H54 (cell line): ENCODE measurements around the gene CHRDL2.
"Not testable (repeated sequence)": the region's sequence is repeated elsewhere in the genome, so short reads cannot be mapped to it uniquely, and the experiment has no call there.

Source experiments
- DNase-seq: peaks from one replicate; pipeline ENCODE4 v3.0.0; 2011; ENCODE audit warnings: low spot score, mixed read lengths; ENCODE audit not compliant: insufficient read length
- FAIRE-seq: peaks from 3 replicates; lab custom pipeline; 2011; peaks lifted over from hg19 to GRCh38; lab: Jason Lieb, UNC
- POLR2A ChIP-seq: IDR thresholded peaks from 2 replicates; pipeline ENCODE4 v1.6.1; 2011; ENCODE audit warnings: low read depth, mild to moderate bottlenecking, low read length

Gene CHRDL2, protein sequence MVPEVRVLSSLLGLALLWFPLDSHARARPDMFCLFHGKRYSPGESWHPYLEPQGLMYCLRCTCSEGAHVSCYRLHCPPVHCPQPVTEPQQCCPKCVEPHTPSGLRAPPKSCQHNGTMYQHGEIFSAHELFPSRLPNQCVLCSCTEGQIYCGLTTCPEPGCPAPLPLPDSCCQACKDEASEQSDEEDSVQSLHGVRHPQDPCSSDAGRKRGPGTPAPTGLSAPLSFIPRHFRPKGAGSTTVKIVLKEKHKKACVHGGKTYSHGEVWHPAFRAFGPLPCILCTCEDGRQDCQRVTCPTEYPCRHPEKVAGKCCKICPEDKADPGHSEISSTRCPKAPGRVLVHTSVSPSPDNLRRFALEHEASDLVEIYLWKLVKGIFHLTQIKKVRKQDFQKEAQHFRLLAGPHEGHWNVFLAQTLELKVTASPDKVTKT

DNA sequence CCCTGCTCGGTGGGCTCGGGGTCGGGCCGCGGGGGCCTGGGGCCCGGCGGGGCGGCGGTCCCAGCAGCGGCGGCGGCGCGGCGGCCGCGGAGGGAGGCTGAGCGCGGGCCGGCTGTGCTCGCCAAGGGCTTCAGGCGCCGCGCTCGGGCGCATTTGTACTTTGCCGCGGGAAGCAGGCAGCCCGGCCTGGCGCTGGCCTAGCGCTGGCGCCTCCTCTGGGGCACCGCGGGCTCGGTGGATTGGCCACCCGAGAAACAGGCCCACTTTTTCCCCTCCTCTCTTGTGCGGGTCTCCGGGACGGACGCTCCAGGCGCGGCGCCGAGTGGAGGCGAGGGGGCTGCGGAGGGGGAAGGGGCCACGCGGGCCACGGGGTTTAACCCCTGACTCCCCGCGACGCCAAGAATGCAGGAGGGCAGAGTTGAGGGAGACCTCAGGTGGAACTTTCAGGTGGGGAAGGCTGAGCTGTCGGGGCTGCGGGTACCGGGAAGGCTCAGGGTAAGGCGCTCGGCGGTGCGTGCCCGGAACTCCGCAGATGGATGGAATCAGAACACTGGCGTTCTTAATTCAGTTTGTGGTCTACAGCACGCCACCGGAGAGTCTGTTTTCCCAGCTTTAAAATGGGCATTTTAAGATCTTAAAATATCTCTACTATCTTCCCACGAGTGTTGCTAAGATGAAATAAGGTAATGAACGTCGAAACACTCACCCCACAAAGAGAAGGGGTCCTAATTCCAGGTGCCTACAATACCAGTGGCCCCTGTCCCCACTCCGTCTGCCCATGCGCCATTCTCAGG lies at the start of gene CHRDL2:
Gene CHRDL2, minus strand, starts transcription at position 126 of the 794 bp plus-strand sequence. CDS start 538 bp downstream, outside the sequence.
- no peak for FAIRE-seq
- no peak for DNase-seq

GRCh38 chr11:74780248-74781005 lies 49.2 kb upstream of the CHRDL2 start:
- no peak for FAIRE-seq

More for the DNA sequence above, at the start of gene CHRDL2:
- no peak for TF ChIP-seq POLR2A

GRCh38 chr11:74778581-74778980 lies 47.4 kb upstream of the CHRDL2 start:
- DNase-seq (no peak), FAIRE-seq (no peak)
- TF ChIP-seq POLR2A, result no peak

More at GRCh38 chr11:74780248-74781005, 49.2 kb upstream of the CHRDL2 start:
- no peak for DNase-seq
- TF ChIP-seq POLR2A, result no peak

- no peak for FAIRE-seq
- no peak for DNase-seq
- no peak for TF ChIP-seq POLR2A
Measured at GRCh38 chr11:74777877-74778276, 46.7 kb upstream of the CHRDL2 start.

DNA sequence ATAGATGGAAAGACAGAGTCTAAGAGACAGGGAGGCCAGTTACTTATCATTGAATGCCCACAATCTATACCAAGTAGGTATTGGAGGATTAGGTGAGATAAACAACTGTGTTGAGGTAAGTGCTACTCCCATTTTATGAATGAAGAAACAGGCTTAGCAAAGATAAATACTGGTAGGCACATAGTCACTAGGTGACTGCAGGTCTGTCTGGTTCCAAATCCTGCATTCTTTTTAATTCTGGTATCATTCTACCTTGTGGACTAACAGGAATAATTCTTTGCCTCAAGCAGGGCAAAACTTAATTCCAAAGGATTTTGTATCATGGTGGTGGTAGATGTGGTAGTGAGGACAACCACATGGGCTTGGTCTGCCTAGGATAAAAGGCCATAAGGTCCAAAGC lies 45.8 kb upstream of the CHRDL2 start:
- no peak for TF ChIP-seq POLR2A
- no peak for FAIRE-seq
- no peak for DNase-seq

DNA sequence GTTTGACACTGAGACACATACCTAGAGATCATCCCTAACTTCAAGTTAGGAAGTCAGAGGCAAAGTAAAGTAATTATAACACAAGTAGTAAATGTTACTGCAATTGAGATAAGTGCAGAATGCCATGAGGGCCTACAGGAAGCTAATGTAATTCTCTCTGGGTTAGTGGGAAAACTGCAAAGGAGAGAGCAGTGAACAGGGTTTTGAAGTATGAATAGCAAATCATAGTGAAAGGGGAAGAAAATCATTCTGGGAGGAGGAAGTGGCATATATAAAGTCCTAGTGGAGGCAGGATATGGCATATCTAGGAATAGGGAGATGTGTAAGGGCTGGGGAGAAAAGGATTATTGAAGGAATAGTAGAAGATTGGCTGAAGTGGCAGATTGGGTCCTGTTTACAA lies 45.3 kb upstream of the CHRDL2 start:
- TF ChIP-seq POLR2A, result no peak
- FAIRE-seq (no peak), DNase-seq (no peak)

GRCh38 chr11:74775762-74776161 lies 44.5 kb upstream of the CHRDL2 start:
- DNase-seq (no peak), FAIRE-seq (no peak)
- no peak for TF ChIP-seq POLR2A

DNA sequence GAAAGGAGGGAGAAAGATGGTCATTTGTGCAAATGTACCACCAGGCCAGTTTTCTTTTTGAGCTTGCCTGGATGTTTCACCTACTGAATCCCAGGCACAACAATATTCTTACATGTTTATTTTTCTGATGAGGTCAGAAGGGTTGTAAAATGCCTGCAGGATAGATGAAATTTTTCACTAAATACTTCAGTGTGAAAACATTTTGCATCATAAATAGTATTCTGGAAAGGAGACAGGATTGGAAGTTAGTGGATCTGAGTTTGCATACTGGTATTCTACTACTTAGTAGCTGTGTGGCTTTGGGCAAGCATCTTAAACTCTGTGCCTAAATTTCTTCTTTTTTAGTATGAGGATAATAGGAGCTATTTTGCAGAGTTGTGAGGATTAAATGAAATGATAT lies 42.2 kb upstream of the CHRDL2 start:
- FAIRE-seq (no peak), DNase-seq (no peak)
- TF ChIP-seq POLR2A, result no peak

- TF ChIP-seq POLR2A, result no peak
- no peak for DNase-seq
- no peak for FAIRE-seq
Measured at GRCh38 chr11:74771139-74771538, 39.9 kb upstream of the CHRDL2 start.

DNA sequence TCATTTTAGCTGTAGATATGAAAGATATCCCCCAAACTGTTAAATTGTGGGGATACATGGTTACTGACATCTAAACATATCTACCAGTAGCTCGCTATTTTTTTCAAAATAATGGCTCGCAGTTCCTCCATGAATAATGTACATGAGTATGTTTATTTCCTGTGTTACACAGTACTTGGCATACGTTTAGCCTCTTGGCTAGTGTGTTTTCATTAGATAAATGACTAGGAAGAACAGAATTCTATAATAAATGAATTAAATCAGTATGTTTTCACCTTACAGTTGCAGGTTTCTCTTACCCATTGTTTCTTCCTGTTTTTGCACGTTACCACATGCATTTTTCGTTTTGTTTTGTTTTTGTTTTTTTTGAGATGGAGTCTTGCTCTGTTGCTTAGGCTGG lies 39.2 kb upstream of the CHRDL2 start:
- FAIRE-seq, result no peak
- no peak for DNase-seq
- TF ChIP-seq POLR2A, result no peak

DNA sequence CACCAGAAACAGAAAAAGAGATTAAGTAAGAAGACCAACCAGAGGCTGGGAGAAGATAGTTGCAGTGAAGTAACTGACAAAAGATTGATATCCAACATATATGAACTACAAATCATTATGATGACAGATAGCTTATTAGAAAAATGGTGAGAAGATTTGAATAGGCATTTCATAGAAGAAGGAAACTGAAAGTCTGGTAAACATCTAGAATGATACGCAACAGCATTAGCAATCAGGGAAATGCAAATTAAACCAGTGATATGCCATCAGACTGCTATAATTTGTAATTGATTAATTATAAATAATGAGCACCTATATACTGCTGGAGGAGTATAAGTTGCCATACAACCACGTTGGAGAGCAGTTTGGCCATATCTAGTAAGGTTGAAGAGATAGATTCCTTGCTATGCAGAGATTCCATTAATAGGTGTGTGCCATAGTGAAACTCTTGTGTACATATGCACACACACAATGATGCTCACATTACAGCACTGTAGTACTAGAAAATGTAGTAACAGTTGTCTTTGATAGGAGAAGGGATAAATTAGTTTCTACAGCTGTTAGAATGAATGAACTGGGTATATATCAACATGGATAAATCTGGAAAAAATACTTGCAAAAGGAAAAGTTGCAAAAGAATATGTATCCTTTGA lies 38.0 kb upstream of the CHRDL2 start:
- FAIRE-seq (no peak), DNase-seq (no peak)
- no peak for TF ChIP-seq POLR2A

- FAIRE-seq, DNase-seq: not testable (repeated sequence)
Measured at GRCh38 chr11:74768172-74768651, 37.0 kb upstream of the CHRDL2 start.

- TF ChIP-seq POLR2A, result no peak
- FAIRE-seq, result no peak
- DNase-seq, result no peak
Measured at GRCh38 chr11:74766905-74767304, 35.7 kb upstream of the CHRDL2 start.

DNA sequence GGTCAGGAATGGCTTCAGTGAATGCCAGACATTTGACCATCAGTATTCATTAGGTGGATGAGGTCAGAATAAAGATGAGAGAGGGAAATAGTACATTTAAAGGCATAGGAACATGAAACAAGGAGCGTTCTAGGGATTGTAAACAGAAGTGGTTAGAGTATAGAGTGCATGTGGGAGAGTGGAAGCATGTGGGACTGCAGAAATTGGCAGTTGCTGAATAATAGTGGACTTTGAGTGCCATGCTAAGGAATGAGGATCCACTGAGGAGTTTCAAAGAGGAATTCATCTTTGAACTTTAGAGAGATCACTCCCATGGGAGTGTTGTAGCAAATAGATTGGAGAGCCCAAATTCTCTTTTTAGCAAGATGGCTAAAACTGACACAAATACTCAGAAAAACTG lies 25.3 kb upstream of the CHRDL2 start:
- FAIRE-seq (no peak), DNase-seq (no peak)
- no peak for TF ChIP-seq POLR2A
